Measurements from ENCODE around the gene PET100.

The PET100 gene

GRCh38 chr19:7612282-7613274, 17.0 kb upstream of the PET100 start:
- no peak for DNase-seq

DNA sequence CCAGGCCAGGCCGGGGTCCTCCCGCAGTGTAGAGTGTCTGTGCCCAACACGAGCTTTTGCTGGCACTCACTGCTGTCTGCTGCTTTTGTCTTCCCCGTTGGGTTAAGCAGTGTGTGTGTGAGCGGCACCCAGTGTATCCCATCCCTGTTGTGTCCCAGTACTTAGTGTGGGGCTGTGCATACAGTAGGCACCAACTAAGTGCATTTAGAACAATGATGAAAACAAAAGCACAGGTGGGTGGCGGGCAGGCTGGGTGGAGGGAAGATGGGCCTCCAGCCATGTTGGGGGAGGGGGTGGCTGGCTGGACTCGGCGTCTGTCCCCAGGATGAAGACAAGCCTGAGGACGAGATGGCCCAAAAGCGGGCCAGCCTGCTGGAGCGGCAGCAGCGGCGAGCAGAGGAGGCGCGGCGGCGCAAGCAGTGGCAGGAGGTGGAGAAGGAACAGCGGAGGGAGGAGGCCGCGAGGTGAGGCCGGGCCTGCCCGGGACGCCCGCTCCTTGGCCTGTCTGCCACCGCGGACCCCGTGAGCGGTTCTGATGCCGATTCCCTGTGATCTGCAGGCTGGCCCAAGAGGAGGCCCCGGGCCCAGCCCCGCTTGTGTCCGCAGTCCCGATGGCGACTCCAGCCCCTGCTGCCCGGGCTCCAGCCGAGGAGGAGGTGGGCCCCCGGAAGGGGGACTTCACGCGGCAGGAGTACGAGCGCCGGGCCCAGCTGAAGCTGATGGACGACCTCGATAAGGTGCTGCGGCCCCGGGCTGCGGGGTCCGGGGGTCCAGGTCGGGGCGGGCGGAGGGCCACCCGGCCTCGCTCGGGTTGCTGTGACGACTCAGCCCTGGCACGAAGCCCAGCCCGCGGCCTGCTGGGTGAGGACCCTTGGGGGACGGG, 14.5 kb upstream of the PET100 start:
- DNase-seq, result no peak

GRCh38 chr19:7617172-7617571, 12.4 kb upstream of the PET100 start:
- no peak for DNase-seq

GRCh38 chr19:7617735-7618134, 11.9 kb upstream of the PET100 start:
- no peak for DNase-seq

- no peak for DNase-seq
Measured at GRCh38 chr19:7618348-7618747, 11.2 kb upstream of the PET100 start.

DNA sequence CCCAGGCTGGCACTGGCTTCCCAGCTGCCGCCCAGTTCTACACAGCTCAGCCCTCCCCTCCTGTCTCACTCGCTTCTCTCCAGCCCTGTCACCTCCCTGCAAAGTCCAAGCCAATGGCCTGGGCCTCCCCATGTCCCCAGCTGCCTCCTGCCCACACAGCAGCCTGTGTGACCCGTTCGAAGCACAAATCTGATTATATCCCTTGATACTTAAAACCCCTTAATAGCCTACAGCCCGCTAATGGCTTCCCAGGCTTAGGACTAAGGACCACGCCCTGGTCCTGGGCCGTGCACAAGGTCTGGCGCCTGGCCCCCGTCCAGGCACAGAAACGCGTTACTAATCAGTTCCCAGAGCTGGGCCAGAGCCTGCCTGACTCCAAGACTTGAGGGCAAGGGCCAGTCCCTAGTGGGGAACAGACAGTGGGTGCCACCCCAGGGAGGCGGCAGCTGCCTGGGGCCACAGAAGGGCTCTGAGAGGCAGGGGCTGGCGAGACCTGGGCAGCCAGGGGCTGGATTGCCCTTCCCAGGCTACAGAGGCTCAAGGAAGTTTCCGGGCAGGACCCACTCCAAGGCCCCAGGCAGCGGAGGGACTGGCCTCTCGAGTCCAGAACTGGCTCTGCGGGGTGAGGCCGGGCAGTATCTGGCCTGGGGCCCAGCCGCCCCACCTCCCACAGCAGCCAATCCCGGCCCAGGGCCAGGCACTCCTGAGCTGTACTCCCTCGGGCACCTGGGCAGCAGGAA, 10.7 kb upstream of the PET100 start:
- no peak for DNase-seq

GRCh38 chr19:7619671-7620441, 9.7 kb upstream of the PET100 start:
- DNase-seq, result no peak

GRCh38 chr19:7620442-7621412, 8.9 kb upstream of the PET100 start:
- no peak for DNase-seq

DNA sequence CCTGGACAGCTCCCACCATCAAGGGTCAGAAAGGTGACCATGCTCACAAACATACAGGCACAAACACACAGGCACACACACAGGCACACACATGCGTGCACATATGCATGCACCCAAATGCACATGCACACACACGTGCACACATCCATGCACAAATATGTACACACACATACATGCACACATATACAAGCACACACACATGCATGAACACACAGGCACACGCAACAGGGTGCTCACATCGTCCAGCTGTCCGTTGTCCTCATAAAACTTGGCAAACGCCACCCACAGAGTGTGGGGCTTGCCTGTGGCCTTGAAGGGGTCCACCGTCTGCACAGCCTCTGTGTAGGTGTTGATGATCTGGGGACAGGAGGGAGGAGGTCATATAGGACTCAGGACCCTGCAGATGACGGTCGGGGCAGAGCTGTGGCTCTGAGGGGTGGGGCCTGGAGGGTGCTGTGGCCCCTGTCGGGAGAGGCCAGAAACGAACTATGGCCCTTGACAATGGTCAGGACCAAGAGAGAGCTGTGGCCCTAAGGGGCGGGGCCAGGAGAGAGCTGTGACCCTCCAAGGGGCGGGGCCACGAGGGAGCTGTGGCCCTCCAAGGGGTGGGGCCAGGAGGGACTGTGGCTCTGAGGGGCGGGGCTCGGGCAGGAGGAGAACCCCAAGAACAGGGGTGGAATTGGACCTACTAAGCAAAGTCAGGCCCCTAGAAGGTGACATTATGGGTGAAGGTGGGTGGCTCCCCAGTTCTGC, 6.5 kb upstream of the PET100 start:
- no peak for DNase-seq

DNA sequence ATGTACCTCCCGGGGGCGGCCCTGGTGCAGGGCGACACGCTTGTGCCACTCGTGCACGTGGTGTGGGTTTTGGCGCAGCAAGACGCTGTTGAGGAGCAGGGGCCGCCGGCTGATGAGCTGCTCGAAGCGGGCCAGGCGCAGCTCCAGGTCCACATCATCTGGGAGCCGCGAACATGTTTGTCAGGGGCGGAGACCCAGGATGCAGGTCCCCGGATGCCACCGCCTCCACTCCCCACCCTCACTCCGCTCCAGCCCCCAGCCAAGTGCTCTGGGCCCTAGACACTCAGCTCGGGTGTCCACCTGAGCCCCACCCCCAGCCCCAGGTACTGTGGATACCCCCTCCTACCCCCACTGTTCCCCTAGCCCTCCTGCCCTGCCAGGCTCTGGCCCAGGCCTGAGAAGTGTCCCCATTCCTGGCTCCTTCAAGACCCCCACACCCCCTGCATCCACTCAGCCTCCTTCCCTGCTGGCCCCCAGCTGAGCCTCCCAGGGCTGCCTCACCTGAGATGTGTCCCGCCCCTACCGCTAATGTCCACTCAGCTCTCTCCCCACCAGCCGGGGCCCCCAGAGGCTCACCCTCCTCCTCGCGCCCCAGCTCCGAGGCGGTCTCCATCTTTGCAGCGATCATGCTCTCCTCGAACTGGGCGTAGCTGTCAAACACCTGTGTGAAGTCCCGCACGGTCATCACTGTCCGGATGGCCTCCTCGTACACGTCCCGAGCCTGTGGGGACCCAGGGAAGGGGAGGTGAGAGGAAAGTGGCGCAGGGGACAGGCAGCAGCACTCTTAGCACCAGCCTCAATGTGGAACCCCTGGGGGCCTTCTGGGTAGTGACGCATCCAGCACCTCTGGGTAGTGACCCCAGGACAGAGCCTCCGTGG, 5.6 kb upstream of the PET100 start:
- no peak for DNase-seq

DNA sequence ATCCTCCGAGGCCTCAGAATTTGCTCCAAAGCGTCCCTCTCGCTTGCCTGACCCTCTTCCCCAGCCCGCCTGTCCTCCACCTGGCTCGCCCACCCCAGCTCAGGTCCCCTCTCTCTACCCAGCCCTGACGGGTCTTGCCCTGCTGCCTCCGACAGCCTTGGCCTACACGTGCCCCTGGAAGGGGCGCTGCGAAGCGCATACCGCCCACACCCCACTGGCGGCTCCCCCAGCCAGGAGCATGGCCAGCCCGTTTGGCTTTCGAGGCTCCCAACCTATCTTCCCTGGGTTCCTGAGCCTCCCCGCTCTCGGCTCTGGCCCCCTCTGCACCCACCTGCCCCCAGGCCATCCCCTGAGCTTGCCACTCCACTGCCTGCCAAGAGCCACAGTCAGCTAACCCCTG, 4.8 kb upstream of the PET100 start:
- DNase-seq, result no peak

GRCh38 chr19:7625763-7626372, 3.7 kb upstream of the PET100 start:
- DNase-seq, result no peak

DNA sequence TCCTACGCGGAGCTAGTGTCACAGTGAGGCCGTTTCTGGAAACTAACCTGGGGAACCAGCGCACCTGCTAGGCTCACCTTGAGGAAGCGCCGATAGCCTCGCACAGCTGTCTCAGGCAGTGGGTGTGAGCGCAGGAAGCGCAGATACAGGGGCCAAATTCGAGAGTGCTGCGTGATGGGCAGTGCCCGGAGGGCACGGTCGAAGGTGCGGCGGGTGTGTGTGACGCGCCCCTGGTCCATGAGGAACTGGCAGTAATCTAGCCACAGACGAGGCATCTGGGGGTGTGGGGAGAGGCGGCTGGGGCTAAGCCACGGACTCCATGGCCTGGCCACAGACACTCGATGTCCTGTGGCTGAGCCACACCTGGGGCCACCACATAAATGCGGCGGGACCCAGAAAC, 2.4 kb upstream of the PET100 start:
- DNase-seq, result no peak

DNA sequence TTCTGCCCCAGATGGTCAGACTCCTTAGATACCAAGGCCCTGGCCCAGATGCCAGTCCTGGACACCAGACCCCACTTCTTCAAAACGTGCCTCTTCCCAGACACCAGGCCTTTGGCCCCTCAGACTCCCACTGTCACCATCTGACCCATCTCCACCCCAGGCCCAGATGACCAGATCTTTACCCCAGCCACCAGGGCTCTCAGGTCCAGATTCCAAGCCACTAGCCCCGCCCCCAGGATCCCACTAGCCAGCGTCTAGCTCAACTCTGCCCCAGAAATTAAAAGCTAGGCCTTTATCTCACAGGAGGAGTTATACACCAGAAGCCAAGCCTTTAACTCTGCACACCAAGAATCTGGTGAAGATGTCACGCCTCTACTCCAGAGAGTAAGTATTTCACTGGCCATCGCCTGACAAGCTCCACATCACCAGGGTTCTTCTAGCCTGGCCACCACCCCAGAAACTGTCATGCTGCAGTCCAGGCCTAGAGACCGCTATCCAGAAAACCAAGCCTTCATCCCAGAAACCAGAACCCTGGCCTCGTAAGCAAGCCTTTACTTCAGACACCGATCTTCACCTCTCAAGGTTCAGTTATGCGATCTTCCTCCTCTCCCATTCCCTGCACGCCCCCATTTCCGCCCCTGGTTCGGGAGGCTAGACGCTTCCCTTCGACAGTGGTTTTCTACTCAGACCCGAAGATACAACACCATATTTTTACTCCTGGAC, 843 bp upstream of the PET100 start:
- no peak for DNase-seq

DNA sequence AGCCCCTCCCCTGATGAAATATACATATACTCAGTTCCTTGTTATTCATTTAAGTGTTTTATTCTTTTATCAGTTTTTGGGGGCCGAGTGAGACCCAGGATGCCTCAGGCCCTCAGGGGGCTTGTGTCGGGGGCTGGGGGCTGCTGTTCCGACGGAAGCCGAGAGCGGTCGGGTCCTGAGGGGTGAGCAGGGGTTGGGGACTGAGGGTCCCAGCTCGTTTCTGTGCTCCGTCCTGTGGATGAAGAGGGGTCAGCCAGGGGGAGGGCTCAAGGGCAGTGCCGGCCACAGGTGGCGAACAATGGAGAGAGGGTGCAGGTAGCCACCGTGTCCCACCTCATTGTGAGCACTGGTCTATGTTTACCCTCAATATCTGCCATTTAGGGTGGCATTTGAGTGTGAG, 2.0 kb downstream of the PET100 start:
- no peak for DNase-seq

GRCh38 chr19:7632340-7633203, 3.0 kb downstream of the PET100 start:
- no peak for DNase-seq

DNA sequence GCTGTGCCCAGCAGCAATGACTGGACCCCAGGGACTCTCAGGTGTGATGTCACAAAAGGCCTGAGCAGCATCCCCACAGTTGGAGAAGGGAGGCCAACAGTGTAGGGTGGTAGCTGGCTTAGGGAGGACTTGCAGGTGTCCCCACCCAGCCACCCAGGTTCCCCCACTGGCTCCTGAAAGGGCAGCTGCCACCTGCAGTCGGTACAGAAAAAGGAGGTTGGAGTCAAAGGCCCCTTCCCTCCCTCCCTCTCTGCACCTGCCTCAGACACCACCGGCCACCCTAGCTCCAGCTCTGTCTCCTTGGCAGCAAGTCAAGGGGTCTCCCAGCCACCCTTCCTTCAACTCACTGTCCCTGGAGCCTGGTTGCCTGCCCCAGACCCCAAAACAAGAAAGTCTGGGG, 4.1 kb downstream of the PET100 start, which contains the start of gene PCP2:
Gene PCP2, minus strand, starts transcription at position 22 of the 400 bp plus-strand sequence. CDS start 262 bp downstream, outside the sequence.
- DNase-seq, result no peak

Data from NCI-H510A treated with DMSO at 0.1 percent for 48 hours (cell line).